Mesangial cell (primary cell): ENCODE data around the gene OR6P1. TPM values are rescaled to one million over a fixed set of nuclear protein-coding genes. Genes with fewer than 3 reads are reported as not detected.

Source experiments
- total RNA-seq: library from RNA; depleted of rRNA; stranded (reverse); fragments of >200 nt; gene quantifications from 2 replicates; pipeline ENCODE4 v1.2.3, GENCODE V29; 2015

The OR6P1 gene
- not detected in 2 replicates for total RNA-seq

GRCh38 chr1:158570480-158570879 is at the start of gene OR6P1:
Gene OR6P1 (minus strand): TSS chr1:158570580. CDS start chr1:158563604, 6,976 bp downstream.

DNA sequence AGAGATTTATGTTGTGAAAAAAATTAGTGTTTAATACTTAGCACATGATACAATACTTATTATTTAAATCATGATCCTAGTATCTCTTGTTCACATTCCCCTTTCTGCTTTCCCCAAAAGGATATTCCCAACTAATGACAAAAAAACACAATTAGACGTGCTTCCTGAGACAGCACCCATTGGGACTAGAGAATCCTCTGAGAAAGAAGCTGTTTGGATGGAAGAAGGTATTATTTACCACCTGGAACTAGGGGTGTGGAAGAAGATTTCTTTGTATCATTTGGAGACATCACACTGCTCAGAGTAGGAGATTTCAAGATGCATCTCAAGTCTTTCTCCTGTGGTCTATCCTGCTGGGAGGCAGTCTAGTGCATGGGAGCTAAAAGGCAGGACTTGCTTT is 34.6 kb upstream of the OR6P1 start, which contains the start of gene OR10Z1:
Gene OR10Z1 (plus strand): TSS at position 301 of the 400 bp plus-strand sequence. CDS start 1,171 bp downstream, outside the sequence.

DNA sequence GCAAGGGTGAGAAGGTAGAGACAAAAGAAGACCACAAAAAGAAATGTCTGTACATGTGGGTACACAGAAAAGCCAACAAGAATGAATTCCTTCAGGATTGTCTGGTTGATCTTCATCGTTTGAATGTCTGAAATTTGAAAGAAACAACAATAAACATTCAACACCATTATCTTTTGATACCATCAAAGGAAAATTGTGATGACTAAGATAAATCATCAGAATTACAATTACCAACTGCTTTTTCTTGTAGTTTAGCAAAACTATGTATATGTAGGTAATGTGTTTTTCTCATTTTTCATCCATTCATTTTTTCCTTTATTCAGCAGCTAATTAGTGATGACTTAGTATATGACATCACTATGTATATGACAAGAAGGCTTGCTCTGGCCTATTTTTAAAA is 9.4 kb upstream of the OR6P1 start, which contains the start of gene OR10X1:
Gene OR10X1 (minus strand): TSS at position 167 of the 400 bp plus-strand sequence. CDS start 0 bp downstream, at position 167.

DNA sequence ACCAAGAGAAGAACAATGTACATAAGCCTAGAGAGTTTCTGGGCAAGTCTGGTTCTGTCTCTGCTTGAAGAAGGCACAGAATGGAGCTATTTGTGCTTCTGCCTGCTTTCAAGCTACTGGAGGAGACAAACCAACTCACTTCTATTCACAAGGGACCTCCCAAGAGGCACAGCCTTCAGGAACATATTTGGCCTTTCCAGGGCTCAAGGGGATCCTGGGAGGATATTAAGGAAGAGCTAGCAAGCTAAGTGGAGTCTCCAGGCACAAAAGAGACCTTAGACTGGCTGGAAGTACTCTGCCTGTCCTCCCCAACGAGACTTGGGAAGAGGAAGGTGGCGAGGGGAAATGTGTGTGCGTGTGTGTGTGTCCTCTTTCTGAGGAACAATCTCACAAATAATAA is 16.0 kb downstream of the OR6P1 start, which contains the start of gene OR6Y1:
Gene OR6Y1 (minus strand): TSS at position 54 of the 400 bp plus-strand sequence. CDS start 6,300 bp downstream, outside the sequence.

Other genes starting within 250 kb of the OR6P1 start
- gene CD1B, start 239.0 kb downstream of the OR6P1 start, total RNA-seq: not detected in 2 replicates
- not detected in 2 replicates for gene CD1E, start 216.7 kb downstream of the OR6P1 start, total RNA-seq
- not detected in 2 replicates for gene OR10T2, start 171.1 kb downstream of the OR6P1 start, total RNA-seq
- gene OR10K2, start 144.3 kb downstream of the OR6P1 start, total RNA-seq: not detected in 2 replicates
- gene OR10K1, start 108.7 kb downstream of the OR6P1 start, total RNA-seq: not detected in 2 replicates
- gene OR10R2, start 98.4 kb downstream of the OR6P1 start, total RNA-seq: not detected in 2 replicates
- not detected in 2 replicates for gene OR6Y1, start 16.2 kb downstream of the OR6P1 start, total RNA-seq
- not detected in 2 replicates for gene OR10X1, start 9.3 kb upstream of the OR6P1 start, total RNA-seq
- gene OR10Z1, start 34.7 kb upstream of the OR6P1 start, total RNA-seq: not detected in 2 replicates
- not detected in 2 replicates for gene SPTA1, start 116.1 kb upstream of the OR6P1 start, total RNA-seq
- not detected in 2 replicates for gene OR6K2, start 130.1 kb upstream of the OR6P1 start, total RNA-seq
- gene OR6K3, start 150.1 kb upstream of the OR6P1 start, total RNA-seq: not detected in 2 replicates
- gene OR6K6, start 184.1 kb upstream of the OR6P1 start, total RNA-seq: not detected in 2 replicates
- not detected in 2 replicates for gene OR6N1, start 201.6 kb upstream of the OR6P1 start, total RNA-seq
- gene OR6N2, start 210.6 kb upstream of the OR6P1 start, total RNA-seq: not detected in 2 replicates